ENCODE measurements around the gene MEF2D. TPM values are rescaled to one million over a fixed set of nuclear protein-coding genes. Genes with fewer than 3 reads are reported as not detected.
A peak's percentile ranks its signal among the peaks of the same experiment; 100 is the strongest.

Gene MEF2D
- total RNA-seq, 2 experiments from 2014 or later = 32.1 to 33.6 TPM

GRCh38 chr1:156428746-156429288 lies 71.8 kb downstream of the MEF2D start:
- Mint-ChIP-seq H3K27me3 (peaks cover 85% of the 10 kb centered on the region), H3K4me1 (peaks cover 11% of the 10 kb centered on the region), H3K9me3 (ENCODE audit: low read depth) (no peaks in the 10 kb centered on the region), H3K4me3 (no peak overlapping the region), H3K27ac (no peak overlapping the region), H3K36me3 (ENCODE audit: low read depth) (no peaks in the 10 kb centered on the region)
- CTCF ChIA-PET = interaction anchor here (0.6 to 6.8 kb wide), 5 partner anchors 9 to 1362 kb away, joined by 3 to 61 read pairs (median 4); no protein-coding TSS in a partner anchor
- no peak for DNase-seq
- intact Hi-C loops (cut with DNase I, micrococcal nuclease) = no loop called here
- POLR2A ChIA-PET = no interaction called here
- ATAC-seq = no peak

GRCh38 chr1:156427957-156428356 lies 72.6 kb downstream of the MEF2D start:
- Mint-ChIP-seq H3K4me1 (peaks cover 3% of the 10 kb centered on the region), H3K36me3 (ENCODE audit: low read depth) (no peaks in the 10 kb centered on the region), H3K27ac (no peak overlapping the region), H3K27me3 (peaks cover 85% of the 10 kb centered on the region), H3K4me3 (no peak overlapping the region), H3K9me3 (ENCODE audit: low read depth) (no peaks in the 10 kb centered on the region)
- ChIA-PET CTCF (interaction anchor here (0.8 to 1.8 kb wide), 4 partner anchors 8 to 180 kb away, joined by 3 to 12 read pairs (median 4); no protein-coding TSS in a partner anchor), POLR2A (no interaction called here)
- ATAC-seq (no peak), DNase-seq (no peak)
- intact Hi-C loops (cut with DNase I, micrococcal nuclease) = no loop called here

GRCh38 chr1:156425943-156426342 lies 74.6 kb downstream of the MEF2D start:
- ChIA-PET CTCF (interaction anchor here (0.6 to 4.6 kb wide), 2 partner anchors 40 to 57 kb away, joined by 3 to 28 read pairs; no protein-coding TSS in a partner anchor), POLR2A (no interaction called here)
- ATAC-seq (no peak), DNase-seq (no peak)
- no peak overlapping the region for H3K27ac Mint-ChIP-seq
- peaks cover 81% of the 10 kb centered on the region for H3K27me3 Mint-ChIP-seq
- H3K9me3 Mint-ChIP-seq (ENCODE audit: low read depth) = no peaks in the 10 kb centered on the region
- no peaks in the 10 kb centered on the region for H3K36me3 Mint-ChIP-seq (ENCODE audit: low read depth)
- H3K4me1 Mint-ChIP-seq = peaks cover 8% of the 10 kb centered on the region
- intact Hi-C loops (cut with DNase I, micrococcal nuclease) = no loop called here
- no peak overlapping the region for H3K4me3 Mint-ChIP-seq

GRCh38 chr1:156424806-156425432 lies 75.7 kb downstream of the MEF2D start:
- Mint-ChIP-seq H3K4me3 (no peak overlapping the region), H3K36me3 (ENCODE audit: low read depth) (no peaks in the 10 kb centered on the region), H3K27ac (no peak overlapping the region), H3K4me1 (peaks cover 16% of the 10 kb centered on the region), H3K9me3 (ENCODE audit: low read depth) (no peaks in the 10 kb centered on the region), H3K27me3 (peaks cover 82% of the 10 kb centered on the region)
- DNase-seq (no peak), ATAC-seq (no peak)
- POLR2A ChIA-PET = no interaction called here
- intact Hi-C loops (cut with DNase I, micrococcal nuclease) = no loop called here
- CTCF ChIA-PET = interaction anchor here (0.7 to 4.6 kb wide), 2 partner anchors 17 to 39 kb away, joined by 5 to 28 read pairs; no protein-coding TSS in a partner anchor

GRCh38 chr1:156423422-156424352 lies 76.9 kb downstream of the MEF2D start:
- Mint-ChIP-seq H3K9me3 (ENCODE audit: low read depth) (no peaks in the 10 kb centered on the region), H3K36me3 (ENCODE audit: low read depth) (no peaks in the 10 kb centered on the region), H3K4me3 (no peak overlapping the region), H3K27me3 (peaks cover 82% of the 10 kb centered on the region), H3K27ac (no peak overlapping the region), H3K4me1 (peaks cover 17% of the 10 kb centered on the region)
- intact Hi-C loops (cut with DNase I, micrococcal nuclease) = no loop called here
- ATAC-seq = no peak
- POLR2A ChIA-PET = interaction anchor here (0.6 kb wide), 1 partner anchor 9 kb away, joined by 3 read pairs; no protein-coding TSS in a partner anchor
- CTCF ChIA-PET = interaction anchor here (0.6 to 4.6 kb wide), 10 partner anchors 8 to 178 kb away, joined by 3 to 28 read pairs (median 3); partner anchors contain the start of gene GPATCH4
- DNase-seq = no peak

- CTCF ChIA-PET = interaction anchor here (0.6 to 4.6 kb wide), 7 partner anchors 9 to 179 kb away, joined by 3 to 28 read pairs (median 4); partner anchors contain the start of gene GPATCH4
- H3K4me3 Mint-ChIP-seq = no peak overlapping the region
- POLR2A ChIA-PET = interaction anchor here (0.6 kb wide), 1 partner anchor 10 kb away, joined by 3 read pairs; no protein-coding TSS in a partner anchor
- peaks cover 17% of the 10 kb centered on the region for H3K4me1 Mint-ChIP-seq
- DNase-seq = no peak
- no peaks in the 10 kb centered on the region for H3K36me3 Mint-ChIP-seq (ENCODE audit: low read depth)
- H3K27me3 Mint-ChIP-seq = peaks cover 80% of the 10 kb centered on the region
- ATAC-seq = no peak
- no peaks in the 10 kb centered on the region for H3K9me3 Mint-ChIP-seq (ENCODE audit: low read depth)
- H3K27ac Mint-ChIP-seq = no peak overlapping the region
- intact Hi-C loops (cut with DNase I, micrococcal nuclease) = no loop called here
Measured at GRCh38 chr1:156422602-156423091, 77.9 kb downstream of the MEF2D start.

GRCh38 chr1:156421939-156422601 lies 78.5 kb downstream of the MEF2D start:
- no peak for ATAC-seq
- Mint-ChIP-seq H3K9me3 (ENCODE audit: low read depth) (no peaks in the 10 kb centered on the region), H3K4me1 (peaks cover 17% of the 10 kb centered on the region), H3K27ac (no peak overlapping the region), H3K4me3 (peak overlapping the region; percentile 39), H3K36me3 (ENCODE audit: low read depth) (no peaks in the 10 kb centered on the region), H3K27me3 (peaks cover 79% of the 10 kb centered on the region)
- ChIA-PET POLR2A (no interaction called here), CTCF (interaction anchor here (0.7 to 4.6 kb wide), 5 partner anchors 10 to 202 kb away, joined by 3 to 28 read pairs (median 7); no protein-coding TSS in a partner anchor)
- no peak for DNase-seq
- intact Hi-C loops (cut with DNase I, micrococcal nuclease) = loop anchor here (1.0 to 2.0 kb wide), 2 partner anchors 11 to 17 kb away; no protein-coding TSS in a partner anchor

GRCh38 chr1:156421062-156421938 lies 79.3 kb downstream of the MEF2D start:
- intact Hi-C loops (cut with DNase I, micrococcal nuclease) = loop anchor here (1.0 to 2.0 kb wide), 2 partner anchors 12 to 18 kb away; no protein-coding TSS in a partner anchor
- ChIA-PET CTCF (interaction anchor here (0.5 to 2.7 kb wide), 6 partner anchors 11 to 329 kb away, joined by 3 to 11 read pairs (median 5); no protein-coding TSS in a partner anchor), POLR2A (interaction anchor here (0.6 kb wide), 1 partner anchor 331 kb away, joined by 3 read pairs; no protein-coding TSS in a partner anchor)
- Mint-ChIP-seq H3K27me3 (peaks cover 75% of the 10 kb centered on the region), H3K4me1 (peaks cover 17% of the 10 kb centered on the region), H3K36me3 (ENCODE audit: low read depth) (no peaks in the 10 kb centered on the region), H3K27ac (no peak overlapping the region), H3K4me3 (peak overlapping the region; percentile 70), H3K9me3 (ENCODE audit: low read depth) (no peaks in the 10 kb centered on the region)
- peak; percentile 92 for ATAC-seq
- peak; percentile 85 for DNase-seq

GRCh38 chr1:156420205-156421061 lies 80.1 kb downstream of the MEF2D start:
- Mint-ChIP-seq H3K36me3 (ENCODE audit: low read depth) (no peaks in the 10 kb centered on the region), H3K27me3 (peaks cover 73% of the 10 kb centered on the region), H3K9me3 (ENCODE audit: low read depth) (no peaks in the 10 kb centered on the region), H3K4me1 (peaks cover 17% of the 10 kb centered on the region), H3K4me3 (peak overlapping the region; percentile 70), H3K27ac (no peak overlapping the region)
- intact Hi-C loops (cut with DNase I, micrococcal nuclease) = loop anchor here (1.0 to 2.0 kb wide), 2 partner anchors 13 to 18 kb away; no protein-coding TSS in a partner anchor
- ATAC-seq = peak; percentile 73
- CTCF ChIA-PET = interaction anchor here (0.5 to 13.8 kb wide), 7 partner anchors 8 to 237 kb away, joined by 3 to 74 read pairs (median 7); no protein-coding TSS in a partner anchor
- POLR2A ChIA-PET = no interaction called here
- DNase-seq = peak; percentile 55

Data from activated CD4-positive, alpha-beta T cell treated with anti-CD3 and anti-CD28 coated beads for 36 hours (primary cell).